NB4 (cell line): ENCODE data around the gene TMCC1.

Experiments used
- CTCF ChIP-seq: IDR thresholded peaks from one replicate; pipeline ENCODE4 v1.5.1; 2012; ENCODE audit warnings: low read depth, low read length
- POLR2A ChIP-seq: IDR thresholded peaks from 2 replicates; pipeline ENCODE4 v1.6.1; 2011; ENCODE audit warnings: mild to moderate bottlenecking; ENCODE audit not compliant: insufficient read length; ENCODE audit errors: extremely low read depth

GRCh38 chr3:129908417-129908816 is 14.9 kb upstream of the TMCC1 start:
- TF ChIP-seq CTCF, result no peak
- no peak for TF ChIP-seq POLR2A
